Stimulated activated CD4-positive, alpha-beta T cell treated with anti-CD3 and anti-CD28 coated beads, Interleukin-12 subunit alpha, Interleukin-12 subunit beta, amount 100 ng/mL, for 24 hours (primary cell): ENCODE data around the gene ZNF74.
"Not testable (repeated sequence)": the region's sequence is repeated elsewhere in the genome, so short reads cannot be mapped to it uniquely, and the experiment has no call there.

Source experiments
- DNase-seq, 2 experiments: peaks; one replicate each; pipeline ENCODE4 v3.0.0-alpha.2; 2020; ENCODE audit warnings: low read depth in 2 of 2

ZNF74 gene

DNA sequence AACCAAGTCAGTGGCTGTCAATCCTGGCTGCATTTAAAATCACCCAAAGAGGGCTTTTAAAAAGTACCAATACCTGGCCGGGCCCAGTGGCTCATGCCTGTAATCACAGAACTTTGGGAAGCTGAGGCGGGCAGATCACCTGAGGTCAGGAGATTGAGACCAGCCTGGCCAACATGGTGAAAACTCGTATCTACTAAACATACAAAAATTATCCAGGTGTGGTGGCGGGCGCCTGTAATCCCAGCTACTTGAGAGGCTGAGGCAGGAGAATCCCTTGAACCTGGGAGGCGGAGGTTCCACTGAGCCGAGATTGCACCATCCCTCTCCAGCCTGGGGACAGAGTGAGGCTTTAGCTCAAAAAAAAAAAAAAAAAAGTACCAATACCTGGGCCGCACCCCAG lies 17.7 kb upstream of the ZNF74 start:
- DNase-seq, result not testable (repeated sequence)

DNA sequence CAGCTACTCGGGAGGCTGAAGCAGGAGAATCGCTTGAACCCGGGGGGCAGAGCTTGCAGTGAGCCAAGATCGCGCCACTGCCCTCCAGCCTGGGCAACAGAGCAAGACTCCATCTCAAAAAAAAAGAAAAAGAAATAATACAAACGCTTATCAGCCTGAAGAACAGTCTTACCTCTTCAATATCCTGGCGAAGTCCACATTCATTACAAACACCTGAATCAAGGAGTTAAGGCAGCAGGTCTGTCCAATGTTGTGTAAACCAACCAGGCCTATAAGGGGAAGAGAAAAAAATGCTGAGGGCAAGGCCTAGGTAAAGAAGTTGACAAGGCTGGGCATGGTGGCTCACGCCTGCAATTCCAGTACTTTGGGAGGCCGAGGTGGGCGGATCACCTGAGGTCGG lies 17.0 kb upstream of the ZNF74 start:
- not testable (repeated sequence) for DNase-seq

DNA sequence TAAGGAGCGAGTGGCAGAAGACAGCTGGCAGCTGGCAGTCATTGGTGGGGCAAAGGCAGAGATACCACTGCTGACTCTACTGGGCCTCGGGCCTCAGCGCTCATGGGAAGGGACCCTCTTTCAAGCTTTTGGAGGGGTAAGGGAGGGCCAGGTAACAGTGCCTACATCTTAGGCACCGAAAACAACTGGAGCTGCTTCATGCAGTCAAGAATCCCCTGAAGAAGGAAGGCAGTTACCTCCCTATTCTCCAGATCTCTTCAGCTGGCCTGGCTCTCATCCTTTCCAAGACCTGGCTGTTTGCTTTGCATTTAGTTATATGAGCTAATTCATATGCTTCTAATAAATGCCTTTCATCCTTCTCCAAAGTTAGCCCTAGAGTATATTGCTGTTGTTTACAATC lies 15.8 kb upstream of the ZNF74 start:
- DNase-seq, result no peak

DNA sequence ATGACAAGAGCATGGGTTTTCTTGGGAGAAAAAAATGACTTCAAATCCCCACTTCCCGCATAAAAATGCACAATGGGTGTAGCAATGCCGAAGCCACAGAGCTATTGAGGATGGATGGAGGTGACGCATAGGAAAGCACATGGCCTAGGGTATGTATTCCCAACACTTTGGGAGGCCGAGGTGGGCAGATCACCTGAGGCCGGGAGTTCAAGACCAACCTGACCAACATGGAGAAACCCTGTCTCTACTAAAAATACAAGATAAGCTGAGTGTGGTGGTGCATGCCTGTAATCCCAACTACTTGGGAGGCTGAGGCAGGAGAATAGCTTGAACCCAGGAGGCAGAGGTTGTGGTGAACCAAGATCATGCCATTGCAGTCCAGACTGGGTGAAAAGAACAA lies 15.3 kb upstream of the ZNF74 start:
- DNase-seq, result not testable (repeated sequence)

DNA sequence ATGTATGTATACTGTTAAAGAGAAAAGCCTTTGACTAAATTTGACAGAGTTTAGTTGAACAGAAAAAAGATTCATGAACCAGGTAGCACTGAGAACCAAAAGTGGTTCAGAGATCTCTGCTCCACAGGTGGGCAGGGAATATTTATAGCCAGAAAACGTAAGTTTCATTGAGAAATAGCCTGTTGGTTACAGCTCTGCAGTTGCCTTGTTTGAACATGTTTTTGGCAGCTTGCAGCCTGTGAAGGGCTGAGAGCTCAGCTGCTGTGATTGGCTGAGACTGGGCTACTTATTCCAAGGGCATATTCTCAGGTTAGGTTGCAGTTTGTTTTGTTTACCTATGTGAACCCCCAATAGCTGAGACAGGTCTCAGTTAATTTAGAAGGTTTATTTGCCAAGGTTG lies 13.5 kb upstream of the ZNF74 start:
- no peak for DNase-seq

DNA sequence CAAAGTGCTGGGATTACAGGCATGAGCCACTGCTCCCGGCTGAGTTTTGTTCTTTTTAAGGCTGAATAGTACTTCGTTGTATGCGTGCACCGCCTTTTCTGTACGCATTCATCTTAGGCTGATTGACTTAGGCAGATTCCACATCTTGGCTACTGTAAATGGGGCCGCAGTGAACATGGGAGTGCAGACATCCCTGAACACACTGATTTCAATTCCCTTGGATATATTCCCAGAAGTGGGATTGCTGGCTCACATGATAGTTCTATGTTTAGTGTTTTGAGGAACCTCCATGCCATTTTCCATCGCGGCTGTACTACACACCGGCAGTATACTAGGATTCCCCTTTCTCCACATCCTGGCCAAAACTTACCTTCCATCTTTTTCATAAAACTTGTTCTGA lies 10.4 kb upstream of the ZNF74 start:
- no peak for DNase-seq

DNA sequence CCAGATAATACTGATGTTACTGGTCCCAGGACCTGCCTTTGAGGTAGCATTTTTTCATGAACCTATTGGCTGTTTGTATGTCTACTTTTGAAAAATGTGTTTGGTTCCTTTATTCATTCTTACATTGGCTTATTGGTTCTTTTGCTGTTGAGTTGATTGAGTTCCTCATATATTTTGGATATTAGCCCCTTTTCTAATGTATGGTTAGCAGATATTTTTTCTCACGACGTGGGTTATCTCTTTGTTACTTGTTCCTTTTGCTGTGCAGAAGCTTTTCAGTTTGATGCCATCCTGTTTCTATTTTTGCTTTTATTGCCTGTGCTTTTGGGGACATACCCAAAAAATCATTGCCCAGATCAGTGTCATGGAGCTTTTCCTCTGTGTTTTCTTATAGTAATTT lies 9.8 kb upstream of the ZNF74 start:
- no peak for DNase-seq

DNA sequence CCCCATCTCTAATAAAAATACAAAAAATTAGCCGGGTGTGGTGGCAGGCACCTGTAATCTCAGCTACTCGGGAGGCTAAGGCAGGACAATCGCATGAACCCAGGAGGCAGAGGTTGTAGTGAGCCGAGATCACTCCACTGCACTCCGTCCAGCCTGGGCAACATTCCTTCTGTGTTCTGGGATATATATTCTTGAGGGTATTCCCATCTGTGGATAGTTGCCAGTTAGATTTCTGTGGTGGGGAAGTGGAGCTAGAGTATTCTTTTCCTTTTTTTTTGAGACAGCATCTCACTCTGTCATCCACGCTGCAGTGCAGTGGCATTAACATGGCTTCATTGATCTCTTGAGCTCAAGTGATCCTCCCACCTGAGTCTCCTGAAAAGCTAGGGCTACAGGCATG lies 9.1 kb upstream of the ZNF74 start:
- no peak for DNase-seq

DNA sequence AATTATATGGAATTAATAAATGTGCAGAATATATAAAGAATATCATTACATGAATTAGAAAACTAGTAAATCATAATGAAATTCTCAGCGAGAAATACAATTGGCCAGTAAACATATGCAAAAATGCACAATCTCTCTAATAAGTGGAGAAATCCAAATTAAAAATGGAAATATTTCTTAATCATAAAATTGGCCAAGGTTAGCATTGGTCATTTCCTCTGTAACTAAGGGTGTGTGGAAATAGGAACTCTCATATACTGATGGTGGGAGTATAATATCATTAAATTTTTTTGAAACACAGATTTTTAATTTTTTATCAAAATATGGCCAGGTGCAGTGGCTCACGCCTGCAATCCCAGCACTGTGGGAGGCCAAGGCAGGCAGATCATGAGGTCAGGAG lies 7.6 kb upstream of the ZNF74 start:
- no peak for DNase-seq

DNA sequence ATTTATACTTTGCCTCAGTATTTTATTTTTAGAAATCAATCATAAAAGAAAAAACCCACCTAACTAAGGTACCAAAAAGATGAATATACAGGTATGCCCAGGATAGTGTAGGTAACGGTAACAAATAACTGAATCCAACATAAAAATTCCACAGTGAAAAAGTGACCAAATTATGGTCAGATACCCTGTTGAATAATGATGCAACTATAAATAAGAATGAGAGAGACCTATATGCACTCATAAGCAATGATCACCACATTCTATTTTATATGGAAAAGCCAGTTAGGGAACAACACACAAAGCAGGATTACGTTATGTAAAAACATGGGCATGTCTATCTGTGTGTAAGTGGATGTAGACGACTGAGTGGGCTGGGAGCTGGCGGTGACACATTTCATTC lies 7.0 kb upstream of the ZNF74 start:
- no peak for DNase-seq

DNA sequence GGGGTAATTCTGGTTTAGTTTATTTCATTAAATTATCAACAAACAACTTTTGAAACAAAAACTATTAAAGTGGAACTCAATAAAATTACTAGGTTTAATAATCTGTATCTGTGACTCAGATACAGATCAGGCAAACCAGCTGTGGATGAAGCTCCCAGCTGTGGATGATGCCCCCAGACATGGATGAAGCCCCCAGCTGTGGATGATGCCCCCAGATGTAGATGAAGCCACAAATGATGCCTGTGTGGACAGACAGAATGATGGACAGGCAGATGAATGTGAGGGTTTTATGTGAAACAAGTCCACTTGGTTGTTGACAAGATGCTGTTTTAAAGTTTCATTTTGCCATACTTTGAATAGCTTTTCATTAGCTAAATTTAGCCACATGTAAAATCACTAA lies 5.8 kb upstream of the ZNF74 start:
- no peak for DNase-seq

DNA sequence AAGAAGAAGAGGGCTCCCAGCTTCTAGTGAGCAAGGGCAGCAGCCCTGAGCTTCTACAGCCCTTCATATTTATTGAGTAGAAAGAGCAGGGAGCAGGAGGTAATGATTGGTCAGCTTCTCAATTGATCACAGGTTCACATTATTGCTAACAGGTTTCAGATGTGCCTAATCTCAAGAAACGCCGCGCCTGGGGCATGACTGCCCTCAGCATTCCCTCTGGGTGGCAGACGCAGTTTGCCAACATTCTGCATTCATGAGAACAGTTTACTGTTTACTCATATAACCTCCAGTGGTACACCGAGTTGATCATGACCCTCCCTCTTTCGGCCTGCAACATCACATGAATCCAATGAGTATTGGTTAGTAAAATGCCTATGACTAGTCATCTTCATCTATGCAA lies 4.7 kb upstream of the ZNF74 start:
- no peak for DNase-seq

DNA sequence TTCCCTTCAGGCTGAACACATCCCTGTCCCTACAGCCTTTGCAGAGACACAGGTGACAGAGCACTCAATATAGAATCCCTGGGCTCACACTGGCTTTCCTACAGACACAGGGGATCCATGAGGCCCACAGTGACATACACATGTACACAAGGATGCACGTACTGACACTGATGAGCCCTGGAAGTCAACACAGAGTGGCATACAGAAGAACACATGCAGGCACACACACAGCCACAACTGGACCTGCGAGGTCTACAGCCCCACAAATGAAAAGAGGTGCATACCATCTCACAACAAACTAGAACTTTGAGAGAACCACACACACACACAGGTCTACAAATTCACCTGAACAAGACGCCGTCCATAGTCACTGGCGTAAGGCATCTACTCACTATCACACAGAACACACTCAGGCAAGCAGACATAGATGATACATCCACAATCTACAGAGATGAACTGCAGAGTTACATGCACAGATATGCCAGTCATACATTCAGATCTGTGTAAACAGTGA lies 3.5 kb upstream of the ZNF74 start:
- DNase-seq, result no peak

DNA sequence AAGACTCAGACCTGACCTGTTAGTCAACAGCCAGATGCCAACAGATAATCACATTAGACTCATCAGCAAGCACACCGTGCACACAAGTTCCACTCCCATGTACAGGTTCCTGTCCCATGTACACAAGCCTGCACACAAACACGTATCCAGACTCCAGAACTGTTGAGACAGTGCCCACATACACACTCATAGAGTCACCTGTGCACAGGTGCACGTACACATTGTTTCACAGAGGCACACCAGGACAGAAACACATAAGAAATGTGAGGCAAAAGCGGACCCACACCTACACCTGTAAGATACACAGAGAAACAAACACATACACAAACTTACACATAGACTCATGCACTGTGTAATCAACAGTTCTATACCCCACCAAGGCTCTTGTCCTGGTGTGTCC lies 2.7 kb upstream of the ZNF74 start:
- no peak for DNase-seq

DNA sequence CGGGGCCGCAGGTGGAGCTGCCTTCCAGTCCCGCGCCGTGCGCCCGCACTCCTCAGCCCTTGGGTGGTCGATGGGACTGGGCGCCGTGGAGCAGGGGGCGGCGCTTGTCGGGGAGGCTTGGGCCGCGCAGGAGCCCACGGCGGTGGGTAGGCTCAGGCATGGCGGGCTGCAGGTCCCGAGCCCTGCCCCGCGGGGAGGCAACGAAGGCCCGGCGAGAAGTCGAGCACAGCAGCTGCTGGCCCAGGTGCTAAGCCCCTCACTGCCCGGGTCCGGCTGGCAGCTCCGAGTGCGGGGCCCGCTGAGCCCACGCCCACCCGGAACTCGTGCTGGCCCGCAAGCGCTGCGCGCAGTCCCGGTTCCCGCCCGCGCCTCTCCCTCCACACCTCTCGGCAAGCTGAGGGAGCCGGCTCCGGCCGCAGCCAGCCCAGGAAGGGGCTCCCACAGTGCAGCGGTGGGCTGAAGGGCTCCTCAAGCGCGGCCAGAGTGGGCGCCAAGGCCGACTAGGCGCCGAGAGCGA lies 1.5 kb upstream of the ZNF74 start:
- not testable (repeated sequence) for DNase-seq

DNA sequence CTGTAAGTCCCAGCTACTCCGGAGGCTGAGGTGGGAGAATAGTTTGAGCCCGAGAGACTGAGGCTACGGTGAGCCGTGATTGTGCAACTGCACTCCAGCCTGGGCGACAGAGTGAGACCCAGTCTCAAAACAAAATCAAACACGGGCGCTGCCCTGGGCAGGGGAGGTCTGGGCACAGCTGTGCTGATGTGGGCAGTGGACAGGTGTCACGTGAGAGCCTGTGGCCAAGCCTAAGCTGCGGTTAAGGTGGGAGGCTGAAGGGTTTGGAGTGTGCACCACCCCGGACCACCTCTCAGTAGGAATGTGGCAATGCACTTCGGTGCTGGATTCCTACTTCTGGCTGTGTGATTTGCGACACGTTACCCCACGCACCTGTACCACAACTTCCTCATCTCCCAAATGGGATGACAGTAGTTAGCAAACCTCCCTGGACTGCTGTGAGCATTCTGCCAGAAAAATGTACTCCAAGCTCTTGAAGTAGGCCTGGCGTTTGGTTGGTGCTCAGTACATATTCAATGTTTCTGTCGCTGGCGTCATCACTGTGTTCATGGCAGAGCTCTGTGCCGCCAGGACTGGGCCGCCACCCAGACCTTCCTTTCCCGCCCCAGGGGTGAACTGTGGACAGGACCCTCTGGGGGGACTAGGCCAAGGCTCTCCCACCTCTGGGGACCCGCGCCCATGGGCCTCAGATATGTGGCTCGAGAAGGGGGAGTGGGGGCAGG lies 807 bp upstream of the ZNF74 start:
- no peak for DNase-seq

DNA sequence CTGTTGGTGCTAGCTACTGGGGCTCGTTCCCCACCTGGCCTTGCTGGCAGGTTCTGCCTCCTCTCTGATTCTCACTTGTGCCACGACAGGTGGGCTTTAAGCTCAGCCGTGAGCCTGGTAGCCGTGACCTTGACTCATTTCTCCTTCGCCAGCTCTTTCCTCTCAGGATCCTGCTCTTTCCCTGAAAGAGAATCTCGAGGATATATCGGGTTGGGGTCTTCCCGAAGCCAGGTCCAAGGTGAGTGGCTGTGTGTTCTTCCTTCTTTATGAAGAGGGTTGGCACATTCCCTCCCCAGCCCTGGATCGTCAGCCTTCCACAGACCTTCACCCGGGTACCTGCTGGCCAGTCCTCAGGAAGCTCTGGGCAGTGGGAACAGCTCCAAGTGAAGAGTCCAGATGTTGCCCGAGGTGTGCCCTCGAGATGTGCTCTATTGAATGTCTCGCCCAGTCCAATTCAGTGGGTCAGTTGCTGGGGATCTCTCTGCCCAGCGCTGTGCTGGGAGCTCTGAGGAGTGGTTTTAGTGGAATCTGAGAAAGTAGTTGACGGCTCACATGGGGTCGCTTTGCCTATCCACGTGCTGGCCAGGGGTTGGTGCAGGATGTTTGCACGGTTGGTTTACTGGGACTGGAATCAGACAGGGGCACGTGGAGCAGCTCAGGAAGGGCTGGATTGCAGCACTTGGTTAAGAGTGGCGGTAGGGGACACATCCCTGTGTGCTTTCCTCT lies 1.4 kb downstream of the ZNF74 start:
- DNase-seq, result no peak

DNA sequence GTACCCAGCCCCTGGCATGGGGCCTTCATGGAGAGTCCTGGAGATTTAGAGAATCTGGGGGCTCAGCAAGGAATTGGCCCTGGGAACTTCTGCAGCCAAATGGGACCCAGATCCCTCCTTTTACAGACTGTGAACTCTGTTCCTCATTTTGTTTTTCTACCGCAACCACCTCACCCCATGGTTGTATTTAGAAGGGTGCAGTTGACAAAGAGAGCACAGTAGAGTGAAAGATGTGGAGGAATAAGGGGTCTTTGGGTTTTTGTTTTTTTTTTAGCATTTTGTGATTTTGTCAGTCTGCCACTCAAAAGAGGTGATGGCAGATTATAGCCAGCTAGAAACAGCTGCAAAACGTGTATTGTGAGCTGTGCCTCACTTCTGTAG lies 1.9 kb downstream of the ZNF74 start:
- no peak for DNase-seq

DNA sequence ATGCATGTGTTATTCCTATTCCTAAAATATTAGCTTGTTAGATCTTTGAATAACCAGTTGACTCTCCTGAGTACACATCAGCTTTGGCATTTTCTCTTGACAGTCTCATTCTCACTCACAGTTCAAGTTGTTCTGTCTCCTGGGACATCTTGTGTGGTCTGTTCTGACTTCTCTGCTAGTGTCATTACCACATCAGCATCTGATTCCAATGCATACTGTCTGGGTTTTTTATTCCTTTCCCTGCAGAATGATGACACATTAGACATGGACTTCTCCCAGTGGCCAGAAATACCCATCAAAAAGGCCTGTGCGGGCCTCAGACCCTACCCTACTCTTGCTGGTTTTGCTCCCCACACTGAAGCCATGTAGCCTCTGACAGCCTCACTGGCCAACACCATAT lies 2.7 kb downstream of the ZNF74 start:
- DNase-seq, result no peak

DNA sequence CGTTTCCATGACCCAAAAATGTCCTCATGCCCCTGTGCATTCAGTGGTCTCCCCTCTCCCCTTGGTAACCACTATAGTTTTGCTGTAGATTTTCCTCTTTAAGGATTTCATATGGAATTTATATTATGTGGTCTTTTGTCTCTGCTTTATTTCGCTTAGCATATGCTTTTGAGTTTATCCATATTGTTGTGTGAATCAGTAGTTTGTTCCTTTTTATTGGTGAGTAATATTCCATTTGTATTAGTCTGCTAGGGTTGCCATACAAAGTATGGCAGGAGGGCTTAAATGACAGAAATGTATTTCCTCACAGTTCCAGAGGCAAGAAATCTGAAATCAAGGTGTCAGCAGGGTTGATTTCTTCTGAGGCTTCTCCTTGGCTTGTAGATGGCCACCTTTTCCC lies 3.5 kb downstream of the ZNF74 start:
- DNase-seq, result no peak

DNA sequence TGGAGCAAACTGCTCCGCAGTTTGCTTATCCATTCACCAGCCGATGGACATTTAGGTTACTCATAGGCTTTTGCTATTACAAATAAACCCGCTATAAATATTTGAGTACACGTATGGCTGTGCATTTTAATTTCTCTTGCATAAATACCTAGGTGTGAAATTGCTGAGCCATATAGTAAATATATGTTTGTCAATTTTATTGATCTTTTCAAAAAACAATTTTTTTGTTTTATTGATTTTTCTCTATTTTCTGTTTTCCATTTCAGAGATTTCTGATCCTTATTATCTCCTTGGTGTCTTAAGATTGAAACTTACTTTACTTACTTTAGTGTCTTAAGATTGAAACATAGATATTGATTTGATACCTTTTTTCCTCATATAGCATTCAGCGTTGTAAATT lies 4.5 kb downstream of the ZNF74 start:
- DNase-seq, result no peak

DNA sequence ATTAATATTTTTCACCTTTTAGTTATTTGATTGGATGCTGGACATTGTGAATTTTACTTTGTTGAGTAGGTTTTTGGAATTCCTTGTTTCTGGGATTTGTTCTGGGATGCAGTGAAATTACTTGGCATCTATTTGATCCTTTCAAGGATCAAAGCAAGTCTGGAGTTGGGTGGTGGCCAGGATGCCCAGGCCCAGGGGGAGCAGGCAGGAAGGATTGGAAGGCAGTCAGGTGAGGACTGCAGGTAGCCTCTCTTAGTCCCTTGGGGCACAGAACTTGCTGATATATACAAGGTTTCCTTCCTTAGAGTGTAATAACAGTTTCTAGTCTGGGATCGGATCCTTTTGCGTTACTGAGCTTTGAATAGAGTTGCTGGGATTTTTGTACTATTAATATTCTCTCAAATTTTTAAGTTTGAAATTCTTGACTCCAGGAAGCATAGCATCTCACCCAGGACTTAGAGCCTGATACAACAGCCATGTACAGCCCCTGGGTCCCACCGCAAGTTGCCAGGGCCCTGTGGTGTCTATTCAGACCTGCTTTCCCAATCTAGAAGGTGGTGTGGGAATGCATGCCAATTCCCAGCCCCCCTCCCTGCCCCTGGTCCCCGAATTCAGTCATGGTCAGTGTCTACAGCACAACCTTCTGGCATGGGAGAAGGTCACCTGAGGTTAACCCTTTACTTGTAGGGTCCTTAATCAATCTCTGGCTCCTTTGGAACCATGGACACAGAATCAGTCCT lies 6.1 kb downstream of the ZNF74 start:
- no peak for DNase-seq
